ENCODE results near the gene NCK1.

- TF ChIP-seq CTCF (IDR thresholded peaks at IDR 0.05; ENCODE audit: insufficient read depth, low read length) (no peak), GABPA (IDR thresholded peaks at IDR 0.05; ENCODE audit: low read depth) (no peak), REST (IDR thresholded peaks at IDR 0.05; ENCODE audit: insufficient replicate concordance, low read depth) (no peak), POLR2AphosphoS5 (IDR thresholded peaks at IDR 0.05; ENCODE audit: low read depth) (no peak), SPI1 (IDR thresholded peaks at IDR 0.05; ENCODE audit: borderline replicate concordance, low read depth) (no peak)
These were observed 43.7 kb upstream of the NCK1 start for GRCh38 chr3:136818191-136818768.
